Measurements from ENCODE around the gene AMFR. TPM values are rescaled to one million over a fixed set of nuclear protein-coding genes. Genes with fewer than 3 reads are reported as not detected.

Gene AMFR
- total and polyA plus RNA-seq, 2 of the 13 experiments (the other 11 are each of a cell fraction or from before 2014, with no cell fraction given): 52.9 to 108 TPM

- TF ChIP-seq XBP1 (CRISPR knock-in tag; IDR thresholded peaks at IDR 0.05) (no peak), KAT2B (IDR thresholded peaks at IDR 0.05; ENCODE audit: borderline replicate concordance, low read depth, low read length) (no peak), CHD4 (IDR thresholded peaks at IDR 0.05; ENCODE audit: borderline replicate concordance, low read length) (peak; percentile 98; the same call in 1 of the 2 replicates), ZSCAN29 (CRISPR knock-in tag; conservative IDR thresholded peaks at IDR 0.05) (0 out of 2 replicates have a peak, but pooled peaks have one; percentile 3), ZNF367 (CRISPR knock-in tag; IDR thresholded peaks at IDR 0.05; ENCODE audit: borderline replicate concordance) (no peak), ARNT (IDR thresholded peaks at IDR 0.05) (no peak), ZFP91 (CRISPR knock-in tag; IDR thresholded peaks at IDR 0.05; ENCODE audit: borderline replicate concordance) (no peak), ZFP1 (CRISPR knock-in tag; IDR thresholded peaks at IDR 0.05) (no peak; the same call in 1 of the 2 replicates), JUN (CRISPR knock-in tag; IDR thresholded peaks at IDR 0.05) (no peak), ZNF276 (CRISPR knock-in tag; IDR thresholded peaks at IDR 0.05; ENCODE audit: low read depth) (no peak), KDM5A (IDR thresholded peaks at IDR 0.05; ENCODE audit: borderline replicate concordance, low read length) (peak; percentile 49), ZNF629 (CRISPR knock-in tag; conservative IDR thresholded peaks at IDR 0.05) (peak; percentile 98), ZNF225 (CRISPR knock-in tag; IDR thresholded peaks at IDR 0.05) (no peak), PHF21A (CRISPR knock-in tag; IDR thresholded peaks at IDR 0.05) (no peak), ZNF24 (IDR thresholded peaks at IDR 0.05) (no peak), ZKSCAN8 (CRISPR knock-in tag; IDR thresholded peaks at IDR 0.05; ENCODE audit: borderline replicate concordance) (0 out of 2 replicates have a peak, but pooled peaks have one; percentile 27), NPAS2 (CRISPR knock-in tag; IDR thresholded peaks at IDR 0.05; ENCODE audit: borderline replicate concordance) (no peak), ELF1 (CRISPR knock-in tag; IDR thresholded peaks at IDR 0.05) (no peak), MTF1 (CRISPR knock-in tag; IDR thresholded peaks at IDR 0.05) (0 out of 2 replicates have a peak, but pooled peaks have one; percentile 74), ZNF768 (CRISPR knock-in tag; IDR thresholded peaks at IDR 0.05) (peak; percentile 23; the same call in 1 of the 2 replicates), GTF2F1 (IDR thresholded peaks at IDR 0.05; ENCODE audit: low read length) (no peak), ZUFSP (CRISPR knock-in tag; IDR thresholded peaks at IDR 0.05; ENCODE audit: borderline replicate concordance) (no peak), ZNF282 (IDR thresholded peaks at IDR 0.05; ENCODE audit: partially characterized antibody) (no peak), GFI1 (CRISPR knock-in tag; IDR thresholded peaks at IDR 0.05; ENCODE audit: borderline replicate concordance) (peak; percentile 51; the same call in 1 of the 2 replicates), RAD21 (CRISPR knock-in tag; IDR thresholded peaks at IDR 0.05) (peak; percentile 52; the same call in 1 of the 2 replicates), CENPBD1 (CRISPR knock-in tag; IDR thresholded peaks at IDR 0.05; ENCODE audit: borderline replicate concordance, low read depth) (no peak)
Observed at GRCh38 chr16:56451753-56452689, 26.7 kb upstream of the AMFR start (continued).
